NCI-H460 (cell line): ENCODE measurements around the gene RIMBP3B. TPM values are rescaled to one million over a fixed set of nuclear protein-coding genes. Genes with fewer than 3 reads are reported as not detected.
"Not testable (repeated sequence)": the region's sequence is repeated elsewhere in the genome, so short reads cannot be mapped to it uniquely, and the experiment has no call there.

ENCODE experiments used
- DNase-seq: peaks from one replicate; pipeline ENCODE4 v3.0.0-alpha.2; 2016; ENCODE audit warnings: low read depth; ENCODE audit errors: extremely low read depth
- polyA plus RNA-seq: library from polyadenylated mRNA; depleted of rRNA; stranded (reverse); fragments of >200 nt; gene quantifications from 2 replicates; pipeline ENCODE4 v1.2.3, GENCODE V29; 2014; cell fraction: nucleus; rRNA removed
- total RNA-seq: library from RNA; depleted of rRNA; stranded (reverse); fragments of >200 nt; shearing (Covaris generic); gene quantifications from 2 replicates; pipeline ENCODE4 v1.2.3, GENCODE V29; 2014; rRNA removed

Gene RIMBP3B
- 0.17 and 0.27 TPM in 2 replicates for total RNA-seq
- polyA plus RNA-seq, result 0.05 and 0.44 TPM in 2 replicates

- not testable (repeated sequence) for DNase-seq
Measured at GRCh38 chr22:21383701-21384467, at the start of gene RIMBP3B. TSS of gene RIMBP3B (plus strand) at chr22:21383751. CDS start at chr22:21383859, 108 bp downstream.

GRCh38 chr22:21357527-21357926, 26.0 kb upstream of the RIMBP3B start:
- not testable (repeated sequence) for DNase-seq

- DNase-seq, result not testable (repeated sequence)
Measured at GRCh38 chr22:21360525-21360924, 23.0 kb upstream of the RIMBP3B start.

- DNase-seq, result not testable (repeated sequence)
Measured at GRCh38 chr22:21362473-21362872, 21.1 kb upstream of the RIMBP3B start.

- DNase-seq, result not testable (repeated sequence)
Measured at GRCh38 chr22:21363061-21363460, 20.5 kb upstream of the RIMBP3B start.

GRCh38 chr22:21363803-21364202, 19.7 kb upstream of the RIMBP3B start:
- not testable (repeated sequence) for DNase-seq

- not testable (repeated sequence) for DNase-seq
Measured at GRCh38 chr22:21364362-21364761, 19.2 kb upstream of the RIMBP3B start.

- DNase-seq, result not testable (repeated sequence)
Measured at GRCh38 chr22:21365337-21365736, 18.2 kb upstream of the RIMBP3B start.

- DNase-seq, result not testable (repeated sequence)
Measured at GRCh38 chr22:21368603-21369310, 14.8 kb upstream of the RIMBP3B start.

GRCh38 chr22:21375880-21376279, 7.7 kb upstream of the RIMBP3B start:
- DNase-seq, result not testable (repeated sequence)

GRCh38 chr22:21384468-21385357, 1.2 kb downstream of the RIMBP3B start:
- DNase-seq, result not testable (repeated sequence)

- not testable (repeated sequence) for DNase-seq
Measured at GRCh38 chr22:21389480-21389879, 5.9 kb downstream of the RIMBP3B start.

GRCh38 chr22:21390013-21390412, 6.5 kb downstream of the RIMBP3B start:
- not testable (repeated sequence) for DNase-seq

- not testable (repeated sequence) for DNase-seq
Measured at GRCh38 chr22:21394613-21395012, 11.1 kb downstream of the RIMBP3B start.

GRCh38 chr22:21401197-21401969, 17.8 kb downstream of the RIMBP3B start:
- DNase-seq, result not testable (repeated sequence)

- DNase-seq, result not testable (repeated sequence)
Measured at GRCh38 chr22:21402763-21403314, 19.3 kb downstream of the RIMBP3B start.

GRCh38 chr22:21407139-21407538, 23.6 kb downstream of the RIMBP3B start:
- not testable (repeated sequence) for DNase-seq

GRCh38 chr22:21407792-21408191, 24.2 kb downstream of the RIMBP3B start:
- not testable (repeated sequence) for DNase-seq

- DNase-seq, result not testable (repeated sequence)
Measured at GRCh38 chr22:21416375-21416774, 32.8 kb downstream of the RIMBP3B start.
